Ishikawa (cell line): ENCODE results near the gene IL22RA2.

Experiments used
- CEBPB ChIP-seq: IDR thresholded peaks from 2 replicates; pipeline ENCODE4 v1.6.1; 2012
- CREB1 ChIP-seq: IDR thresholded peaks from 2 replicates; pipeline ENCODE4 v1.6.1; 2012; ENCODE audit warnings: low read depth
- EGR1 ChIP-seq: IDR thresholded peaks from 2 replicates; pipeline ENCODE4 v1.6.1; 2012
- EP300 ChIP-seq: IDR thresholded peaks from 2 replicates; pipeline ENCODE4 v1.6.1; 2012; ENCODE audit warnings: borderline replicate concordance
- FOXM1 ChIP-seq: IDR thresholded peaks from 2 replicates; pipeline ENCODE4 v1.6.1; 2012; ENCODE audit warnings: low read depth, borderline replicate concordance
- NFIC ChIP-seq: IDR thresholded peaks from 2 replicates; pipeline ENCODE4 v1.6.1; 2012
- RAD21 ChIP-seq: IDR thresholded peaks from 2 replicates; pipeline ENCODE4 v1.6.1; 2012; ENCODE audit warnings: low read depth
- TAF1 ChIP-seq: IDR thresholded peaks from 2 replicates; pipeline ENCODE4 v1.6.1; 2012; ENCODE audit warnings: low read depth, mild to moderate bottlenecking
- TCF12 ChIP-seq: IDR thresholded peaks from 2 replicates; pipeline ENCODE4 v1.6.1; 2012; ENCODE audit warnings: low read depth
- TEAD4 ChIP-seq: IDR thresholded peaks from 2 replicates; pipeline ENCODE4 v1.6.1; 2012
- YY1 ChIP-seq: IDR thresholded peaks from 2 replicates; pipeline ENCODE4 v1.6.1; 2012; ENCODE audit warnings: low read depth
- ZBTB7A ChIP-seq: IDR thresholded peaks from 2 replicates; pipeline ENCODE4 v1.6.1; 2012; ENCODE audit warnings: low read depth
- TF ChIP-seq, protein P1 (sequence below): IDR thresholded peaks from 2 replicates; pipeline ENCODE4 v1.6.1; 2012
- TF ChIP-seq, protein P2 (sequence below): IDR thresholded peaks from 2 replicates; pipeline ENCODE4 v1.6.1; 2012; ENCODE audit warnings: low read depth, mild to moderate bottlenecking
- TF ChIP-seq, protein P3 (sequence below): IDR thresholded peaks from 2 replicates; pipeline ENCODE4 v1.6.1; 2012

The IL22RA2 gene

DNA sequence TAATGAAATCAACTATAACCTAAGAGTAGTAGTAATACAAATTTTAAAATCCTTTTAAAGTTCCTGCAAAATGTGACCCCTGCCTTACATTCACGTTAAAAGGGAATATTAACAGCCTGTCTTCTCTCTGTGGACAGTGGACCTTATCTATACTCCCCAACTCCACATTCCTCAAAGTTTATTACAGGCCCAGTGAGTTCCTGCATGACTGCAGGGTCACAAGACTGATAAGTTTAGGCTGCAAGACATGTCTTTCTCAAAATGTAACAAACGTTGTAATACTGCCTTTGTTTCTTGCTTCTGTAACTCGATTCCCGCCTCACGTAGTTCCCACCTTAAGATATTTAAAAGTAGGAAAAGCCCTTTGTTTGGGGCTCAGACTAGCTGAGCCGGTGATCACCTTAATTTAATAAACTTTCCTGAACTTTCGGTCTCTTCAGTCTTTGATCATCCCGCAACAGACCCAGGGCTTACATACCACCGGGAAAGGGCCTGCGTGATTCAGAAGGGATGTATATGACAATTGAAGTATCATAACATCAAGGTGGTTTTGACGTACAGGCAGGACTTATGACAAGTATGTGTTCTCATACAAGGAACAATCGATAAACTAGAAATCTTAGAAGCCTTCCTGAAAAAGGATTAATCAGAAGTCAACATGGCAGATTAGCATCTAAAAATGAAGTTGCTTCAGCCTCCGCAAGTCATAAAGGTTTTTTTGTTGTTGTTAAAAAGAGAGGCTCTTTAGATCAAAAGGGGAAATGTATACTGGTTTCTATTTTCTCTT lies 3.0 kb downstream of the IL22RA2 start:
- TF ChIP-seq, protein P1, sequence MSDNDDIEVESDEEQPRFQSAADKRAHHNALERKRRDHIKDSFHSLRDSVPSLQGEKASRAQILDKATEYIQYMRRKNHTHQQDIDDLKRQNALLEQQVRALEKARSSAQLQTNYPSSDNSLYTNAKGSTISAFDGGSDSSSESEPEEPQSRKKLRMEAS, result no peak

DNA sequence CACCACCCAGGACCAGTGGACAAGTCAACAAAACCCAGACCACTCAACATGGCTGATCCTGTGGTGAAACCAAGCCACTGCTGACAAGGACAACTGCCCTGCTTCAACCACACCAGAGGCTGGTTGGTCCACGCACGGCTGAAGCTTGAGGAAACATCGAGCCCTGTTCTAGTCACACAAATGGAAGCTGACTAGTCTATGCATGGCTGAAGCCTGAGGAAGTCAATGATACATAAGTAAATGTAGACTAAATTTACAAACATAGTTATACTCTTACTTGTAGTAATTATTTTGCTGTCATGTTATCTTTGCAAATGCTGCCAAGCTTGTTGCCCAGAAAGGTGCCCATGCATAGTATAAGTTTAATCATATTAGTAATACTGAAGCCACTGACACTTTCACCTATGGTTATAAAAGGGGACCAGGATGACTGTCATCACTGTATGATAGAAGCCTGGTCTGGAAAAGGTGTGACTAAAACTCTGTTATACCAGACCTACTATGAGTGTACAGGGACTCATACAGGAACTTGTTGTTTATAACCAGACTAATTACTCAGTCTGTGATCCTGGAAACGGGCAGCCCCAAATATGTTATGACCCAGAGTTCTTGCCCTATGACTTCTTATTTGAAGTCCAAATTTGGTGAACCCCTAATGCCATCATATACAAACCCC lies 5.6 kb downstream of the IL22RA2 start:
- no peak for TF ChIP-seq TEAD4
- TF ChIP-seq, protein P1, result no peak
- TF ChIP-seq, protein P2, sequence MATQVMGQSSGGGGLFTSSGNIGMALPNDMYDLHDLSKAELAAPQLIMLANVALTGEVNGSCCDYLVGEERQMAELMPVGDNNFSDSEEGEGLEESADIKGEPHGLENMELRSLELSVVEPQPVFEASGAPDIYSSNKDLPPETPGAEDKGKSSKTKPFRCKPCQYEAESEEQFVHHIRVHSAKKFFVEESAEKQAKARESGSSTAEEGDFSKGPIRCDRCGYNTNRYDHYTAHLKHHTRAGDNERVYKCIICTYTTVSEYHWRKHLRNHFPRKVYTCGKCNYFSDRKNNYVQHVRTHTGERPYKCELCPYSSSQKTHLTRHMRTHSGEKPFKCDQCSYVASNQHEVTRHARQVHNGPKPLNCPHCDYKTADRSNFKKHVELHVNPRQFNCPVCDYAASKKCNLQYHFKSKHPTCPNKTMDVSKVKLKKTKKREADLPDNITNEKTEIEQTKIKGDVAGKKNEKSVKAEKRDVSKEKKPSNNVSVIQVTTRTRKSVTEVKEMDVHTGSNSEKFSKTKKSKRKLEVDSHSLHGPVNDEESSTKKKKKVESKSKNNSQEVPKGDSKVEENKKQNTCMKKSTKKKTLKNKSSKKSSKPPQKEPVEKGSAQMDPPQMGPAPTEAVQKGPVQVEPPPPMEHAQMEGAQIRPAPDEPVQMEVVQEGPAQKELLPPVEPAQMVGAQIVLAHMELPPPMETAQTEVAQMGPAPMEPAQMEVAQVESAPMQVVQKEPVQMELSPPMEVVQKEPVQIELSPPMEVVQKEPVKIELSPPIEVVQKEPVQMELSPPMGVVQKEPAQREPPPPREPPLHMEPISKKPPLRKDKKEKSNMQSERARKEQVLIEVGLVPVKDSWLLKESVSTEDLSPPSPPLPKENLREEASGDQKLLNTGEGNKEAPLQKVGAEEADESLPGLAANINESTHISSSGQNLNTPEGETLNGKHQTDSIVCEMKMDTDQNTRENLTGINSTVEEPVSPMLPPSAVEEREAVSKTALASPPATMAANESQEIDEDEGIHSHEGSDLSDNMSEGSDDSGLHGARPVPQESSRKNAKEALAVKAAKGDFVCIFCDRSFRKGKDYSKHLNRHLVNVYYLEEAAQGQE, result no peak
- TF ChIP-seq NFIC, result no peak
- TF ChIP-seq YY1, result no peak
- TF ChIP-seq EGR1, result no peak
- no peak for TF ChIP-seq ZBTB7A
- no peak for TF ChIP-seq TAF1
- TF ChIP-seq, protein P3, sequence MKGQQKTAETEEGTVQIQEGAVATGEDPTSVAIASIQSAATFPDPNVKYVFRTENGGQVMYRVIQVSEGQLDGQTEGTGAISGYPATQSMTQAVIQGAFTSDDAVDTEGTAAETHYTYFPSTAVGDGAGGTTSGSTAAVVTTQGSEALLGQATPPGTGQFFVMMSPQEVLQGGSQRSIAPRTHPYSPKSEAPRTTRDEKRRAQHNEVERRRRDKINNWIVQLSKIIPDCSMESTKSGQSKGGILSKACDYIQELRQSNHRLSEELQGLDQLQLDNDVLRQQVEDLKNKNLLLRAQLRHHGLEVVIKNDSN, result no peak
- TF ChIP-seq CEBPB, result no peak
- TF ChIP-seq RAD21, result no peak
- no peak for TF ChIP-seq CREB1
- no peak for TF ChIP-seq FOXM1
- TF ChIP-seq TCF12, result no peak
- TF ChIP-seq EP300, result no peak

DNA sequence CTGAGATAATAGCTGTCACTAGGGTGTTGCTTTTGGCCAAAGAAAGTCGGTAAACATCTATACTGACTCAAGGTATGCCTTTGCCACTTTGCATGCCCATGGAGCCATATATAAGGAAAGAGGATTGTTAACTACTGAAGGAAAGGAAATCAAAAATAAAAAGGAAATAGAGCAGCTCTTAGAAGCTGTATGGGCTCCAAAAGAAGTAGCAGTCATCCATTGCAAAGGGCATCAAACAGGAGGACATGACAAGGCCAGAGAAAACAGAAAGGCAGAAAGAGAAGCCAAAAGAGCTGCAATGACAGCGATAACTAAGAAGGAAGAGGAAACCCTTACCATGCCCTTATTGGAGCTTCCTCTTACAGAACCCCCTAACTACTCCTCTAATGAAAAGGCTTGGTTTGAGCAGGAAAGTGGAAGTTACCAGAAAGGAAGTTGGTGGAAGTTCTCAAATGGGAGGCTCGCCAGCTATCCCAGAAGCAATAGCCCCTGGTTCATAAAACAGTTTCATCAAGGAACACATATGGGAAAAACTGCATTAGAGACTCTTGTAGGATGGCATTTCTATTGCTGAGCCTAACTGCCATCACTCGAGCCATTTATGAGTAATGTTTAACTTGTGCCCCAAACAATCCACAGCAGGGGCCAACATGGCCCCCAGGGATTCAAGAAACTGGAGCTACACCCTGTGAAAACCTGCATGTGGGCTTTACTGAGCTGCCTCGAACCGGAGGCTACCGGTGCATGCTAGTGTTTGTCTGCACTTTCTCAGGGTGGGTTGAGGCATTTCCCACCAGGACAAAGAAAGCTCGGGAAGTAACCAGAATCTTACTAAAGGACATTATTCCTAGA lies 7.0 kb downstream of the IL22RA2 start:
- TF ChIP-seq CREB1 (no peak), CEBPB (no peak), ZBTB7A (no peak), TAF1 (no peak), NFIC (no peak), TEAD4 (no peak), TCF12 (no peak), RAD21 (no peak), EP300 (no peak), EGR1 (no peak), YY1 (no peak)
- TF ChIP-seq, protein P2, result no peak
- TF ChIP-seq, protein P1, result no peak
- TF ChIP-seq, protein P3, result no peak

DNA sequence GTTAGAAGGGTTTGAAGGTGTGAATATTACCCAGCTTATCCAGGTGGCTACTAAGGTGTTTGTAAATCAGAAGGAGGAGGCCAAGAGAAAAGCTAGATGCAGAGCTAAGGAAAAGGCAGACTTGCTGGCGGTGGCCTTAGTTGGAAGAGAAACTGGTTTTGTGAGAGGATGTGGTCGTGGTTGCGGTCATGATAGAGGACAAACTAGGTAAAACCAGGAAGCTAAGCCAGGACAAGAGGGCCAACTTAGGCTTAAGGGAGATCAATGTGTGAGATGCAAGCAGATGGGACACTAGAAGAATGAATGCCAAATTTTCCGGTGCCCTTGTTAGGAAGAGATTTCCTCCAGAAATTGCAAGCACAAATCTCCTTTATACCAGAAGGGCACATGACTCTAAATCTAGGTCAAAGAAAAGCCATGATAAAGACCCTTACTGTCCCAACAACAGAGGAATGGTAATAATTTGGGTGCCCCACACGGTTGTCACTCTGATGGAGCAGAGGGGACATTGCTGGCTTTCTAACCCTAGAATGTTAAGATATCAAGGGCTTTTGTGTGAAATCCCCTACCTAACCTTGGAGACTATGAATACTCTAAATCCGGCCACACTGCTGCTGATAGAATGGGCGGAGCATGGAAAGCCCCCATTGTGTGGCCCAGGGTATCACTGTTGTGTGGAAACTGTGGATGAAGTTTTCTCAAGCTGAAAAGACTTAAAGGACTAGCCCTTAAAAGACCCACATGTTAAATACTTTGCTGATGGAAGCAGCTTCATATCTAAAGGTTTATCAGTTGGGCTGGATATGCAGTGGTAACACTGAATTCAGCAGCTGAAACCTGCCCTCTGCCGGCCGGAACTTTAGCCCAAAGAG lies 7.8 kb downstream of the IL22RA2 start:
- TF ChIP-seq ZBTB7A, result no peak
- no peak for TF ChIP-seq CEBPB
- TF ChIP-seq TEAD4, result no peak
- no peak for TF ChIP-seq TAF1
- no peak for TF ChIP-seq FOXM1
- TF ChIP-seq, protein P3, result no peak
- TF ChIP-seq EP300, result no peak
- no peak for TF ChIP-seq CREB1
- no peak for TF ChIP-seq NFIC
- TF ChIP-seq TCF12, result no peak
- TF ChIP-seq RAD21, result no peak
- TF ChIP-seq, protein P1, result no peak
- no peak for TF ChIP-seq YY1
- TF ChIP-seq, protein P2, result no peak
- no peak for TF ChIP-seq EGR1
